Psoas muscle (tissue), 8 donors: ENCODE measurements around the gene RASAL2. TPM values are rescaled to one million over a fixed set of nuclear protein-coding genes. Genes with fewer than 3 reads are reported as not detected.
"Not testable (repeated sequence)": the region's sequence is repeated elsewhere in the genome, so short reads cannot be mapped to it uniquely, and the experiment has no call there.

Experiments
- ATAC-seq, 4 donors: fragments of 200-7000 bp; cut with Tn5 transposase; one replicate each; pipeline ENCODE4 v1.9.1; 2020; ENCODE audit warnings: moderate library complexity in 3 of 4, mild to moderate bottlenecking in 2 of 4
- DNase-seq, 2 donors: peaks; one replicate each; pipeline ENCODE4 v3.0.0-alpha.2; 2020
- H3K27ac ChIP-seq: fragments of 200-600 bp; one replicate; pipeline ENCODE4 v1.8.0; 2022
- H3K27me3 ChIP-seq, 3 donors: fragments of 200-600 bp in 1 of 3; one replicate each; pipeline versions ENCODE4 v1.6.1 to v1.8.0; 2013 to 2022; ENCODE audit warnings: low read length in 2 of 3, mild to moderate bottlenecking in 2 of 3, moderate library complexity in 1 of 3; ENCODE audit not compliant: insufficient read depth in 3 of 3
- H3K36me3 ChIP-seq, 2 donors: fragments of 200-600 bp in 1 of 2; one replicate each; pipeline versions ENCODE4 v1.6.1 to v1.8.0; 2013 to 2022; ENCODE audit warnings: low read depth in 1 of 2, mild to moderate bottlenecking in 1 of 2, moderate library complexity in 1 of 2; ENCODE audit not compliant: insufficient read depth in 1 of 2
- H3K4me1 ChIP-seq: fragments of 200-600 bp; one replicate; pipeline ENCODE4 v1.8.0; 2022
- H3K4me3 ChIP-seq: fragments of 200-600 bp; one replicate; pipeline ENCODE4 v1.8.0; 2022; ENCODE audit warnings: mild to moderate bottlenecking
- H3K9me3 ChIP-seq: fragments of 200-600 bp; one replicate; pipeline ENCODE4 v1.8.0; 2022
- CTCF ChIP-seq: fragments of 200-600 bp; IDR thresholded peaks from one replicate; pipeline ENCODE4 v1.8.0; 2022; ENCODE audit warnings: antibody characterized with exemption
- WGBS, 3 donors: extraction: QIAGEN DNeasy Blood & Tissue Kit; methylation state at CpG; one replicate each; pipeline versions ENCODE4 v1.1.6 to v1.1.7; 2013; 5-methylcytosine and 5-hydroxymethylcytosine counted together
- intact Hi-C, 2 donors: fragments of 100-400 bp; cut with DNase I; formaldehyde crosslinking; loops; one replicate each; pipeline versions ENCODE4 v1.11.0 to v1.14.2; 2022
- polyA plus RNA-seq, 3 donors: library from polyadenylated mRNA; stranded (reverse); fragments of 200-250 nt; gene quantifications; one replicate each; pipeline ENCODE4 v1.2.3, GENCODE V29; 2013
- total RNA-seq, 4 donors: library from RNA; stranded (reverse); fragmentation: NEBNext Ultra II Directional in 2 of 4; extraction: Animal tissue kit (Norgen Biotek cat#: 25700) in 2 of 4; gene quantifications; one replicate each; pipeline versions ENCODE4 v1.2.1 to v1.2.4, GENCODE V29; 2021 to 2023
- donor health status: healthy with polysubstance abuse.
- donor health status: DM: no; HTN: no; CAD: no; lungs with moderate emphysema.
- donor health status: Bipolar disorder and iron deficiency.
- donor health status: healthy.
- donor health status: DM: yes; HTN: yes; CAD: no.
- donor health status: DM: no; HTN: no; CAD: no.
- donor health status: DM: no; HTN: no; CAD: no.
- donor health status: DM: yes; HTN: yes; CAD: no.

Gene RASAL2
- total and polyA plus RNA-seq, 7 donors, result 1.9 to 42.1 (median 5.5) TPM

- DNase-seq (no peak), ATAC-seq (no peak)
- H3K4me3 ChIP-seq, result no peak overlapping the region
- no peak overlapping the region for H3K27ac ChIP-seq
- no peaks in the 10 kb centered on the region for H3K4me1 ChIP-seq
- no peaks in the 10 kb centered on the region for H3K36me3 ChIP-seq
- TF ChIP-seq CTCF, result no peak
- intact Hi-C loops, result loop anchor here in 1 of 2 donors (10.0 kb wide), 1 partner anchor 198 kb away; no protein-coding TSS in a partner anchor
- no peaks in the 10 kb centered on the region for H3K9me3 ChIP-seq
- no peaks in the 10 kb centered on the region for H3K27me3 ChIP-seq
- 83 to 91% (median 90%) methylated on average over 5 of the region's 5 CpGs for WGBS, 3 donors
Measured at GRCh38 chr1:178502856-178503255, 409.0 kb downstream of the RASAL2 start.

GRCh38 chr1:178503316-178503715, 409.4 kb downstream of the RASAL2 start:
- not testable (repeated sequence) for H3K4me3 ChIP-seq, H3K9me3 ChIP-seq, DNase-seq, H3K27ac ChIP-seq, H3K4me1 ChIP-seq, H3K27me3 ChIP-seq, ATAC-seq, H3K36me3 ChIP-seq
- intact Hi-C loops, result loop anchor here in 1 of 2 donors (10.0 kb wide), 1 partner anchor 199 kb away; no protein-coding TSS in a partner anchor
- WGBS, 3 donors, result 94 to 97% (median 96%) methylated on average over 14 of the region's 14 CpGs

- TF ChIP-seq CTCF, result no peak
- WGBS, 3 donors, result 67 to 69% (median 67%) methylated on average over 6 of the region's 6 CpGs
- H3K9me3 ChIP-seq, result no peaks in the 10 kb centered on the region
- intact Hi-C loops, result loop anchor here in 1 of 2 donors (10.0 kb wide), 1 partner anchor 199 kb away; no protein-coding TSS in a partner anchor
- H3K27ac ChIP-seq, result no peak overlapping the region
- ATAC-seq, result no peak
- no peaks in the 10 kb centered on the region for H3K27me3 ChIP-seq
- H3K36me3 ChIP-seq, result no peaks in the 10 kb centered on the region
- no peak for DNase-seq
- H3K4me3 ChIP-seq, result no peak overlapping the region
- H3K4me1 ChIP-seq, result no peaks in the 10 kb centered on the region
Measured at GRCh38 chr1:178503849-178504248, 409.9 kb downstream of the RASAL2 start.

- Histone ChIP-seq H3K4me3 (no peak overlapping the region), H3K36me3 (no peaks in the 10 kb centered on the region), H3K27me3 (no peaks in the 10 kb centered on the region), H3K27ac (no peak overlapping the region), H3K9me3 (no peaks in the 10 kb centered on the region), H3K4me1 (no peaks in the 10 kb centered on the region)
- intact Hi-C loops, result loop anchor here in 1 of 2 donors (10.0 kb wide), 1 partner anchor 199 kb away; no protein-coding TSS in a partner anchor
- no peak for TF ChIP-seq CTCF
- ATAC-seq (no peak), DNase-seq (no peak)
- WGBS, 3 donors, result 68 to 82% (median 75%) methylated on average over 4 of the region's 4 CpGs
Measured at GRCh38 chr1:178504286-178504685, 410.4 kb downstream of the RASAL2 start.

- H3K4me1 ChIP-seq, result no peaks in the 10 kb centered on the region
- WGBS, 3 donors, result 39 to 51% (median 42%) methylated on average over 6 of the region's 6 CpGs
- H3K36me3 ChIP-seq, result no peaks in the 10 kb centered on the region
- H3K4me3 ChIP-seq, result no peak overlapping the region
- no peak for ATAC-seq
- H3K9me3 ChIP-seq, result no peaks in the 10 kb centered on the region
- no peak for TF ChIP-seq CTCF
- no peaks in the 10 kb centered on the region for H3K27me3 ChIP-seq
- intact Hi-C loops, result loop anchor here in 1 of 2 donors (10.0 kb wide), 1 partner anchor 201 kb away; no protein-coding TSS in a partner anchor
- H3K27ac ChIP-seq, result no peak overlapping the region
- no peak for DNase-seq
Measured at GRCh38 chr1:178506177-178506576, 412.3 kb downstream of the RASAL2 start.
